Endodermal cell (in vitro differentiated cells): ENCODE measurements around the gene PTTG1. TPM values are rescaled to one million over a fixed set of nuclear protein-coding genes. Genes with fewer than 3 reads are reported as not detected.

Source experiments
- DNase-seq: peaks from one replicate; pipeline ENCODE4 v3.0.0-alpha.2; 2017
- H3K27ac ChIP-seq: 2 replicates; pipeline ENCODE4 v1.5.1; 2013; ENCODE audit warnings: mild to moderate bottlenecking, low read depth, low read length, moderate library complexity
- H3K27me3 ChIP-seq: 2 replicates; pipeline ENCODE4 v1.6.1; 2013; ENCODE audit warnings: mild to moderate bottlenecking, low read length, moderate library complexity; ENCODE audit not compliant: insufficient read depth, control insufficient read depth, poor library complexity, severe bottlenecking
- H3K36me3 ChIP-seq: 2 replicates; pipeline ENCODE4 v1.7.0; 2013; ENCODE audit warnings: mild to moderate bottlenecking, low read length, moderate library complexity; ENCODE audit not compliant: control insufficient read depth, insufficient read depth
- H3K4me1 ChIP-seq: one replicate; pipeline ENCODE4 v1.7.0; 2013; ENCODE audit warnings: low read length; ENCODE audit not compliant: control insufficient read depth, insufficient read depth
- H3K4me3 ChIP-seq: 2 replicates; pipeline ENCODE4 v1.5.1; 2013; ENCODE audit warnings: mild to moderate bottlenecking, low read length, moderate library complexity
- H3K9ac ChIP-seq: 2 replicates; pipeline ENCODE4 v1.6.1; 2013; ENCODE audit warnings: mild to moderate bottlenecking, low read length, moderate library complexity; ENCODE audit not compliant: poor library complexity, severe bottlenecking; ENCODE audit errors: extremely low read depth
- H3K9me3 ChIP-seq: 2 replicates; pipeline ENCODE4 v1.6.1; 2013; ENCODE audit warnings: mild to moderate bottlenecking, low read length, moderate library complexity; ENCODE audit not compliant: control insufficient read depth
- H3K27ac Mint-ChIP-seq: 2 replicates; pipeline ENCODE4 v1.8.0; 2020; ENCODE audit warnings: mixed read lengths
- H3K27me3 Mint-ChIP-seq: 2 replicates; pipeline ENCODE4 v1.8.0; 2021; ENCODE audit warnings: mild to moderate bottlenecking, mixed read lengths; ENCODE audit not compliant: insufficient read depth
- H3K36me3 Mint-ChIP-seq: 2 replicates; pipeline ENCODE4 v1.8.0; 2020; ENCODE audit warnings: low read depth, mixed read lengths
- H3K4me1 Mint-ChIP-seq: 2 replicates; pipeline ENCODE4 v1.8.0; 2020; ENCODE audit warnings: mixed read lengths
- H3K4me3 Mint-ChIP-seq: 2 replicates; pipeline ENCODE4 v1.8.0; 2020; ENCODE audit warnings: mild to moderate bottlenecking, moderate library complexity, mixed read lengths
- H3K9me3 Mint-ChIP-seq: 2 replicates; pipeline ENCODE4 v1.8.0; 2020; ENCODE audit warnings: mild to moderate bottlenecking, mixed read lengths
- CTCF ChIP-seq: fragments of 200-600 bp; sonication (generic); conservative IDR thresholded peaks from 2 replicates; pipeline ENCODE4 v1.5.0; 2021; ENCODE audit warnings: antibody characterized with exemption, mild to moderate bottlenecking
- WGBS, 2 experiments: methylation state at CpG; one replicate each; pipeline versions ENCODE4 v1.1.5 to v1.1.7; 2013; ENCODE audit warnings: missing lambda C conversion rate in 2 of 2, mixed read lengths in 1 of 2; ENCODE audit not compliant: insufficient coverage in 1 of 2, insufficient read length in 1 of 2; 5-methylcytosine and 5-hydroxymethylcytosine counted together
- total RNA-seq, 2 donors: library from RNA; stranded (reverse); fragmentation: NEBNext Ultra II Directional in 1 of 2; extraction: Animal tissue kit (Norgen Biotek cat#: 25700) in 1 of 2; gene quantifications; 2 replicates in 1 of 2; 3 replicates in 1 of 2; pipeline ENCODE4 v1.2.1, GENCODE V29; 2021

The PTTG1 gene
- total RNA-seq, 2 donors from 2014 or later = 121 to 162 TPM

DNA sequence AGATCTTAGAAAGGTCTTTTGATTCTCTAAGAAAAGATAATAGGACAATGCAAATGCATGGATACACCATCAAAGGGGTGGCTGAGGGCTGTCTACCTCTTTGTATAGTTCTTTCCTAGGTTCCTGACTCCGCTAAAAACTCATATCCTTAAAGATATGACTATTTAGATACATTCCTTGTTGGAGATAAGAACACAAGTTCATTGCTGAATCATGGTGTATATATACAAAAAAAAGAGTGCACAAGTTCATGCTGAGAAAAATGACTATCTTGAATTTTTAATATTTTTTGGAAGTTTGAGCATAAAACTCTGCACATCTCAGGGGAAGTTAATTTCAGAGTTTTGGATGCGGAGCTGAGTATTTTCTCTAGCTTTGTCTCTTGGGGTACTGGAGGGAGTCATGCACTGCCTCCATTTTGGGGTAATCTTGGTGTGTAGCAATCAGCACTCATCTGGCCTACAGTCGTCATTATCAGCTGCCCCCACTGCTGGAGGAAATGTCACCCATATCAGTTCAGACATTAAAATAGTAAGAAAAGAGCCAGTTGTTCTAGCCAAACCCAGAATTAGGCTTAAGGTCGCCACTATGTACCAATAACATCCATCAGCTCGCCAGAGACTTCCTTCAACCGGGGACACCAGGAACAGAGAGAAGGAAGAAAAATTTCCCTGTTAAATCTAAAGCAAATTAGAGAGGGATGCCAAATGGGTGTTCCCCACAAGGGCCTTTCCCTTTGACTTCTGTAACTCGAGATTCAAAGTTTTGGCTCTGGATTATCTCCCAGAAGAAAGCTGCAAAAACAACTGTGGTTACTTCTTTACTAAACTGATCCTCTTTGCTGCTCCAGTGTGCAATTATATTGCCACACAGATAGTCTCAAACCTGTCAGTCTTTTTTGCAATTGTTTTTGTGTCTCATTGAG is 49.0 kb downstream of the PTTG1 start:
- Histone ChIP-seq H3K27me3 (no peaks in the 10 kb centered on the region), H3K4me3 (no peak overlapping the region), H3K9me3 (no peaks in the 10 kb centered on the region), H3K27ac (no peak overlapping the region), H3K9ac (no peak overlapping the region), H3K36me3 (no peaks in the 10 kb centered on the region), H3K4me1 (no peaks in the 10 kb centered on the region)
- Mint-ChIP-seq H3K27me3 (peaks cover 11% of the 10 kb centered on the region), H3K4me3 (no peak overlapping the region), H3K4me1 (peaks cover 12% of the 10 kb centered on the region), H3K9me3 (no peaks in the 10 kb centered on the region), H3K36me3 (no peaks in the 10 kb centered on the region), H3K27ac (no peak overlapping the region)
- TF ChIP-seq CTCF = no peak
- DNase-seq = no peak
- WGBS, 2 experiments = 76 to 93% methylated on average over 4 to 7 of the region's 7 CpGs

DNA sequence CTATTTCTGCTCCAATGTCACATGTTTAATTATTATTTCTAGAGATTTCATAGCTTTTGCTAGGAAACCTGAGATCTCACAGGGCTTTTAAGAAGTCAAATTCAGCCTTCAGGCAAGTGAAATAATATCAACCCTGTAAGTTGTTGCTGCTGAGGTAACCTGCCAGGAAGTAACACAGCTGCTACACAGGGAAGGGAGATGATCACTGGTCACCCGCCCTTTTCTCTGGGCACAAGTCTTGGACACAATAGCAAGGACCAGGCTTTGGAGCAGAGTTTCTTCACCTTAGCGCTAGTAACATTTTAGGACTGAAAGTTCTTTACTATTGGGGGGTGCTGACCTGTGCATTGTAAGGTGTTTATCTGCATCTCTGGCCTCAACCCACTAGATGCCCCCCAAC is 50.1 kb downstream of the PTTG1 start:
- Histone ChIP-seq H3K9me3 (no peaks in the 10 kb centered on the region), H3K27ac (no peak overlapping the region), H3K36me3 (no peaks in the 10 kb centered on the region), H3K9ac (no peak overlapping the region), H3K4me3 (no peak overlapping the region), H3K4me1 (no peaks in the 10 kb centered on the region), H3K27me3 (no peaks in the 10 kb centered on the region)
- Mint-ChIP-seq H3K27ac (no peak overlapping the region), H3K36me3 (no peaks in the 10 kb centered on the region), H3K27me3 (peaks cover 11% of the 10 kb centered on the region), H3K4me1 (peaks cover 11% of the 10 kb centered on the region), H3K9me3 (no peaks in the 10 kb centered on the region), H3K4me3 (no peak overlapping the region)
- TF ChIP-seq CTCF = no peak
- WGBS, 2 experiments = 88 to 98% methylated on average over 1 to 2 of the region's 2 CpGs
- DNase-seq = no peak

DNA sequence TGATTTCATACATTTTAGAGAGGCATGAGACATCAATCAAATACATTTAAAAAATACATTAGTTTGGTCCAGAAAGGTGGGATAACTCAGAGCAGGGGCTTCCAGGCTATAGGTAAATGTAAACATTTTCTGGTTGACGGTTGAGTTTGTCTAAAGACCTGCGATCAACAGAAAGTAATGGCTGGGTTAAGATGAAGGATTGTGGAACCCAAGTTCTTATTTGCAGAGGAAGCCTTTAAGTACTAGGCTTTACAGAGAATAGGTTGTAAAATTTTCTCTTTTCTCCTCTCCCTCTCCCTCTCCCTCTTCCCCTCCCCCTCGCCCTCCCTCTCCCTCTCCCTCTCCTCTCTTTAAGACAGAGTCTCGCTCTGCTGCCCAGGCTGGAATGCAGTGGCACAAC is 50.8 kb downstream of the PTTG1 start:
- H3K9ac ChIP-seq = no peak overlapping the region
- H3K27me3 ChIP-seq = no peaks in the 10 kb centered on the region
- no peak overlapping the region for H3K4me3 ChIP-seq
- H3K36me3 Mint-ChIP-seq = no peaks in the 10 kb centered on the region
- no peaks in the 10 kb centered on the region for H3K36me3 ChIP-seq
- no peak for TF ChIP-seq CTCF
- 92 to 100% methylated on average over 1 to 4 of the region's 4 CpGs for WGBS, 2 experiments
- H3K9me3 Mint-ChIP-seq = no peaks in the 10 kb centered on the region
- H3K4me1 Mint-ChIP-seq = peaks cover 9% of the 10 kb centered on the region
- no peak overlapping the region for H3K27ac ChIP-seq
- H3K4me3 Mint-ChIP-seq = no peak overlapping the region
- no peak overlapping the region for H3K27ac Mint-ChIP-seq
- H3K9me3 ChIP-seq = no peaks in the 10 kb centered on the region
- no peak for DNase-seq
- H3K4me1 ChIP-seq = no peaks in the 10 kb centered on the region
- H3K27me3 Mint-ChIP-seq = peaks cover 8% of the 10 kb centered on the region
